Measurements from ENCODE around the gene TBC1D24.
A peak's percentile ranks its signal among the peaks of the same experiment; 100 is the strongest.

TBC1D24 gene

DNA sequence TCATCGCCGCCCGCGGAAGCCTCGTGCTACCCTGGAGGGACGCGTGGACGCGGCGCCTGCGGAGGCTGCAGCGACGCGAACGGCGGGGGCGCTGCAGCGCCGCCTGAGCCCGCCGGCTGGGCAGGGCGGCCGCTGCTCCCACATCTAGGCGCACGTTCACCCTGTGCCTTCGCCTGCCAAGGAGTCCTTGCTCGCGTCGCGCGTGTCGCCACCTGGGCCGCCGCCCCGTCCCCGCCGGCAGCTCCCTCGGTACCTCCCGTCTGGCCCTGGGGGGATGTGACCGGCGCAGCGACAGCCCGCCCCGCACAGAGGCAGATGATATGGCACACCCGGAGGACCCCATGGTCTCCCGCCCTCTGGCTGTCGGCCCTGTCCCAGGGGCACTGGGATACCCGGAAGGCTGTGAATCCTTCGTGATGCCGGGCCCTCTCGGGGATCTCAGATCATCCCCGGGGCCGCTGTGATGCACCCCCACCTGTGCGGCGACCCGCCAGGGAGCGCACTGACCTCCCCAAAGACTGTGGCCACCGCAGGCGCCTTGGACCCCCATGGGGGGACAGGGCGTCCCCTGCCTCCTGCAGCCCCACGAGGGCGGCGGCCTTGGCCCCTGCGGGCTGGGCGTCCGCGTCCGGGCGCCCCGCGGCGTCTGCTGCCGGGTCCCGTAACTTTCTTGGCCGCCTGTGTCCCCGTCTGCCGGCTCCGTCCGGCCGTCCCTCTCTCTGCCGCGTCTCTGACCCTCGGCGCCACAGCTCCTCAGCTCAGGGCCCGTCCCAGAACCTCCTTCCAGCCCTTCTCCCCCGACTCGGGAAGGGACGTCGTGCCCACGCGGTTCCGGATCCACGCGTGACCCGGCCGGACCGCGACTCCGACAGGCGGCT lies 689 bp upstream of the TBC1D24 start:
- Histone ChIP-seq H3K9me2 (ENCODE audit: low read depth, low read length) (no peaks in the 10 kb centered on the region), H3K36me3 (ENCODE audit: insufficient read depth, low read length) (no peaks in the 10 kb centered on the region), H4K20me1 (ENCODE audit: insufficient read depth, low read length) (no peaks in the 10 kb centered on the region), H3K79me2 (ENCODE audit: insufficient read depth, low read length) (no peaks in the 10 kb centered on the region), H3K27ac (ENCODE audit: low read depth, low read length, poor library complexity, severe bottlenecking) (no peak overlapping the region), H2AFZ (ENCODE audit: low read length) (no peak overlapping the region), H3K9me3 (ENCODE audit: low read length) (no peaks in the 10 kb centered on the region), H3K4me1 (ENCODE audit: insufficient read depth, low read length, severe bottlenecking) (peaks cover 38% of the 10 kb centered on the region), H3K4me3 (ENCODE audit: low read depth, low read length, poor library complexity, severe bottlenecking) (peak overlapping the region; percentile 89), H3F3A (ENCODE audit: insufficient read depth, low read length) (no peaks in the 10 kb centered on the region), H3K27me3 (ENCODE audit: insufficient read depth, low read length) (peaks cover 17% of the 10 kb centered on the region), H3K4me2 (ENCODE audit: low read length) (peak overlapping the region; percentile 93), H3K9ac (ENCODE audit: low read length) (peak overlapping the region; percentile 95)
- TF ChIP-seq EZH2 (IDR thresholded peaks at IDR 0.05; ENCODE audit: borderline replicate concordance, low read length) = no peak
- TF ChIP-seq, protein P1, sequence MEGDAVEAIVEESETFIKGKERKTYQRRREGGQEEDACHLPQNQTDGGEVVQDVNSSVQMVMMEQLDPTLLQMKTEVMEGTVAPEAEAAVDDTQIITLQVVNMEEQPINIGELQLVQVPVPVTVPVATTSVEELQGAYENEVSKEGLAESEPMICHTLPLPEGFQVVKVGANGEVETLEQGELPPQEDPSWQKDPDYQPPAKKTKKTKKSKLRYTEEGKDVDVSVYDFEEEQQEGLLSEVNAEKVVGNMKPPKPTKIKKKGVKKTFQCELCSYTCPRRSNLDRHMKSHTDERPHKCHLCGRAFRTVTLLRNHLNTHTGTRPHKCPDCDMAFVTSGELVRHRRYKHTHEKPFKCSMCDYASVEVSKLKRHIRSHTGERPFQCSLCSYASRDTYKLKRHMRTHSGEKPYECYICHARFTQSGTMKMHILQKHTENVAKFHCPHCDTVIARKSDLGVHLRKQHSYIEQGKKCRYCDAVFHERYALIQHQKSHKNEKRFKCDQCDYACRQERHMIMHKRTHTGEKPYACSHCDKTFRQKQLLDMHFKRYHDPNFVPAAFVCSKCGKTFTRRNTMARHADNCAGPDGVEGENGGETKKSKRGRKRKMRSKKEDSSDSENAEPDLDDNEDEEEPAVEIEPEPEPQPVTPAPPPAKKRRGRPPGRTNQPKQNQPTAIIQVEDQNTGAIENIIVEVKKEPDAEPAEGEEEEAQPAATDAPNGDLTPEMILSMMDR (IDR thresholded peaks at IDR 0.05; ENCODE audit: low read length) = peak; percentile 34

- peaks cover 31% of the 10 kb centered on the region for H3K4me1 ChIP-seq (ENCODE audit: insufficient read depth, low read length, severe bottlenecking)
- no peaks in the 10 kb centered on the region for H3K9me2 ChIP-seq (ENCODE audit: low read depth, low read length)
- H3K27ac ChIP-seq (ENCODE audit: low read depth, low read length, poor library complexity, severe bottlenecking) = no peak overlapping the region
- H3K9me3 ChIP-seq (ENCODE audit: low read length) = no peaks in the 10 kb centered on the region
- TF ChIP-seq, protein P1 (IDR thresholded peaks at IDR 0.05; ENCODE audit: low read length) = no peak
- TF ChIP-seq EZH2 (IDR thresholded peaks at IDR 0.05; ENCODE audit: borderline replicate concordance, low read length) = no peak
- H2AFZ ChIP-seq (ENCODE audit: low read length) = no peak overlapping the region
- no peaks in the 10 kb centered on the region for H3F3A ChIP-seq (ENCODE audit: insufficient read depth, low read length)
- H3K4me2 ChIP-seq (ENCODE audit: low read length) = peak overlapping the region; percentile 61
- peak overlapping the region; percentile 64 for H3K4me3 ChIP-seq (ENCODE audit: low read depth, low read length, poor library complexity, severe bottlenecking)
- H3K27me3 ChIP-seq (ENCODE audit: insufficient read depth, low read length) = peaks cover 17% of the 10 kb centered on the region
- no peaks in the 10 kb centered on the region for H3K36me3 ChIP-seq (ENCODE audit: insufficient read depth, low read length)
- H3K9ac ChIP-seq (ENCODE audit: low read length) = peak overlapping the region; percentile 40
- no peaks in the 10 kb centered on the region for H4K20me1 ChIP-seq (ENCODE audit: insufficient read depth, low read length)
- H3K79me2 ChIP-seq (ENCODE audit: insufficient read depth, low read length) = no peaks in the 10 kb centered on the region
These were observed 752 bp downstream of the TBC1D24 start for GRCh38 chr16:2475413-2476344.

DNA sequence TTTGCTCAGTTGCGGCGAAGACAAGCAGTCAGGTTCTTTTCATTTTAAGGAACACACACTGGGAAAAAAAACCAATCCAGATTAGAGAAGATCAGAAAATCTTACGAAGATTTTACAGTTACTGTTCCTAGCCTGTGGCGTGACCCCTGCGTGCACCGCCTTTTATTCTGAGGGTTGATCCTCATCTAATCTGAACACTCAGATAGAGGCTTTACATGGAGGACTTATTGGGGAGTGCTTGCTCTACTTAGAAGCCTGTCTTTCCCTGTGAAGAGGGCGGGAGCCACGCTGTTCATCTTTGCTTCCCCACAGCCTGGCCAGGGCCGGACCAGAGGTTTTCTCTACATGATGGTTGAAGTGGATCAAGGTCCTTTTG lies 1.4 kb downstream of the TBC1D24 start:
- H3K4me1 ChIP-seq (ENCODE audit: insufficient read depth, low read length, severe bottlenecking) = peaks cover 30% of the 10 kb centered on the region
- no peaks in the 10 kb centered on the region for H3F3A ChIP-seq (ENCODE audit: insufficient read depth, low read length)
- H3K9ac ChIP-seq (ENCODE audit: low read length) = no peak overlapping the region
- H3K9me2 ChIP-seq (ENCODE audit: low read depth, low read length) = no peaks in the 10 kb centered on the region
- H3K4me2 ChIP-seq (ENCODE audit: low read length) = peak overlapping the region; percentile 61; the same call in 1 of the 2 replicates
- H3K79me2 ChIP-seq (ENCODE audit: insufficient read depth, low read length) = no peaks in the 10 kb centered on the region
- H3K36me3 ChIP-seq (ENCODE audit: insufficient read depth, low read length) = no peaks in the 10 kb centered on the region
- no peaks in the 10 kb centered on the region for H4K20me1 ChIP-seq (ENCODE audit: insufficient read depth, low read length)
- TF ChIP-seq, protein P1 (IDR thresholded peaks at IDR 0.05; ENCODE audit: low read length) = no peak
- TF ChIP-seq EZH2 (IDR thresholded peaks at IDR 0.05; ENCODE audit: borderline replicate concordance, low read length) = no peak
- H3K4me3 ChIP-seq (ENCODE audit: low read depth, low read length, poor library complexity, severe bottlenecking) = peak overlapping the region; percentile 64
- no peak overlapping the region for H3K27ac ChIP-seq (ENCODE audit: low read depth, low read length, poor library complexity, severe bottlenecking)
- no peaks in the 10 kb centered on the region for H3K9me3 ChIP-seq (ENCODE audit: low read length)
- no peak overlapping the region for H2AFZ ChIP-seq (ENCODE audit: low read length)
- H3K27me3 ChIP-seq (ENCODE audit: insufficient read depth, low read length) = peaks cover 17% of the 10 kb centered on the region

Data from OCI-LY1 (cell line).